SH-SY5Y (cell line): ENCODE results near the gene ITGA5.

ENCODE experiments used
- GATA2 ChIP-seq: IDR thresholded peaks from 2 replicates; pipeline ENCODE4 v1.6.1; 2011; ENCODE audit warnings: mild to moderate bottlenecking, low read depth, low read length
- GATA3 ChIP-seq: IDR thresholded peaks from 2 replicates; pipeline ENCODE4 v1.6.1; 2011; ENCODE audit warnings: low read depth, mild to moderate bottlenecking, low read length, moderate library complexity

DNA sequence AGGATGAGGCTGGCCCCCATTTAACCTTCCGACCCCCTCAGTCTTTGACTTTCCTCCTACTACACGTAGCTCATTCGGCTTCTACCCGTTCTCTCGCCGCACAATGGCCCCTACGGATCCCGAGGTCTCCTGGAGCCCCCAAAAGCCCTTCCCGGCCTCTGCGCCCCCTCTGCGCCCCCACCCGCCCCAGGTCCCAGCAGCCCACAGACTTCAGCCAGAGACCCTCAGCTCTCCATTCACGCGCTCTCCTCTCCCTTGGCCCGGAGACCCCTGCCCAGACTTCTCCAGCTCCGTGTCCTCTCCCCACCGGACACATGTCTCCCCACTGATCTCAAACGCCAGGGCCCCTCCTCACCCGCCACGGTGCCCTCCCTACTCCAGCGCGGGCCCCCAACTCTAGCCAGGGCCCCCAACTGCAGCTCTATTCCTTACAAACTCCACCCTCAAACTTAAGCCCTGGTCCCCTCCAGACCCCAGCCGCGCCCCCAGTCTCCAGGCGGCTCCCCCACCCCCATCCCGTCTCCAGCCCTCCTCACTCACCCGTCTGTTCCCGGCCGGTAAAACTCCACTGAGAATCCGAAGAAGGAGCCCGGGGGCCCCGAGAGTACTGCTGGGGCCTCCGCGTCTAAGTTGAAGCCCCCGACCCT lies 502 bp downstream of the ITGA5 start:
- TF ChIP-seq GATA3 = no peak
- TF ChIP-seq GATA2 = no peak
